GM06990 (cell line): ENCODE measurements around the gene JAZF1.

ENCODE experiments used
- DNase-seq: peaks from one replicate; pipeline ENCODE4 v3.0.0-alpha.2; 2011; ENCODE audit not compliant: insufficient read length; ENCODE audit errors: extremely low read depth
- H3K27me3 ChIP-seq: replicated peaks from 2 replicates; pipeline ENCODE4 v1.6.0; 2011; ENCODE audit warnings: low read length; ENCODE audit not compliant: control insufficient read depth, insufficient read depth
- H3K36me3 ChIP-seq: 2 replicates; pipeline ENCODE4 v1.5.1; 2011; ENCODE audit warnings: low read length; ENCODE audit not compliant: control insufficient read depth, insufficient read depth
- H3K4me3 ChIP-seq: replicated peaks from 2 replicates; pipeline ENCODE4 v1.5.1; 2011; ENCODE audit warnings: low read depth, mild to moderate bottlenecking, control low read depth, low read length
- CTCF ChIP-seq: IDR thresholded peaks from 2 replicates; pipeline ENCODE4 v1.5.1; 2011; ENCODE audit warnings: low read length, control low read depth, mild to moderate bottlenecking, inconsistent platforms; ENCODE audit not compliant: insufficient read depth, poor library complexity, severe bottlenecking

The JAZF1 gene

GRCh38 chr7:28070297-28071055, 110.1 kb downstream of the JAZF1 start:
- no peak for TF ChIP-seq CTCF
- Histone ChIP-seq H3K27me3 (peaks cover 1% of the 10 kb centered on the region), H3K36me3 (no peaks in the 10 kb centered on the region), H3K4me3 (no peak overlapping the region)
- DNase-seq, result no peak

DNA sequence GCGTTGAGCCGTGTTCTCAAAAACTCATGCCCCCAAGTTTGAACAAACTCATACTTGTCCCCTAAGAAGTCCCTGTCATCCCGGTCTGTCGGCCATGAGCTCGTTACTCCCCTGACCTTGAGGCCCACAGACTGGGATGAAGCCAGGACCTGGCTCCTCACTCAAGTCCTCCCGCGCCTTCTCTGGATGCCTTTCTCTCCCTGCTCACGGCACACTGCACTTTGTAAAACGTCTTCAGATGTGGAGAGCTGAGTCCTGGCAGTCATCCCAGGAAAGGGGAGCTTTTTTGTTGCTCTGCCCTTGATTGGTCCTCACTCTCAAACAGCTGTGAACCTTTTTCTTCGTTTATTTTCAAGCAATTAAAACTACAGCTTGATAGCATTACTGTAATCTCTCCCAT, 110.8 kb downstream of the JAZF1 start:
- no peak for TF ChIP-seq CTCF
- peaks cover 1% of the 10 kb centered on the region for H3K27me3 ChIP-seq
- DNase-seq, result no peak
- no peak overlapping the region for H3K4me3 ChIP-seq
- no peaks in the 10 kb centered on the region for H3K36me3 ChIP-seq

- Histone ChIP-seq H3K36me3 (no peaks in the 10 kb centered on the region), H3K27me3 (peaks cover 1% of the 10 kb centered on the region), H3K4me3 (no peak overlapping the region)
- DNase-seq, result no peak
- TF ChIP-seq CTCF, result no peak
These were observed 111.2 kb downstream of the JAZF1 start for GRCh38 chr7:28069388-28069787.

GRCh38 chr7:28068811-28069216, 111.8 kb downstream of the JAZF1 start:
- Histone ChIP-seq H3K4me3 (no peak overlapping the region), H3K27me3 (peaks cover 1% of the 10 kb centered on the region), H3K36me3 (no peaks in the 10 kb centered on the region)
- TF ChIP-seq CTCF, result no peak
- DNase-seq, result no peak

- no peaks in the 10 kb centered on the region for H3K36me3 ChIP-seq
- no peak overlapping the region for H3K4me3 ChIP-seq
- no peak for DNase-seq
- no peak for TF ChIP-seq CTCF
- H3K27me3 ChIP-seq, result peaks cover 1% of the 10 kb centered on the region
These were observed 113.4 kb downstream of the JAZF1 start for GRCh38 chr7:28067171-28067570.
